ENCODE results near the gene ABCC3. TPM values are rescaled to one million over a fixed set of nuclear protein-coding genes. Genes with fewer than 3 reads are reported as not detected.

Gene ABCC3
- total and polyA plus RNA-seq, 2 of the 8 experiments (the other 6 are each of a cell fraction or from before 2014, with no cell fraction given), result 0.35 to 0.37 TPM

- TF ChIP-seq SP1 (IDR thresholded peaks at IDR 0.05; ENCODE audit: low read depth, low read length) (no peak), PHF8 (conservative IDR thresholded peaks at IDR 0.05; ENCODE audit: low read depth, low read length) (no peak), EP300 (IDR thresholded peaks at IDR 0.05; ENCODE audit: borderline replicate concordance in 1 of 2, low read depth in 2 of 2, low read length in 2 of 2) (no peak), ASH2L (IDR thresholded peaks at IDR 0.05; ENCODE audit: low read length) (no peak), SIRT6 (IDR thresholded peaks at IDR 0.05; ENCODE audit: low read length) (no peak), CBX8 (IDR thresholded peaks at IDR 0.05; ENCODE audit: borderline replicate concordance, low read depth, low read length) (no peak), TAF1 (IDR thresholded peaks at IDR 0.05; ENCODE audit: low read depth, low read length) (no peak), USF2 (IDR thresholded peaks at IDR 0.05; ENCODE audit: low read length) (no peak), KDM1A (IDR thresholded peaks at IDR 0.05; ENCODE audit: borderline replicate concordance, low read length) (no peak), POLR2AphosphoS5 (IDR thresholded peaks at IDR 0.05; ENCODE audit: low read depth, low read length) (no peak)
Measured at GRCh38 chr17:50630524-50631194, 4.0 kb upstream of the ABCC3 start (continued).

All from H1 (cell line).